Endodermal cell (in vitro differentiated cells): ENCODE results near the gene DNAJC4. TPM values are rescaled to one million over a fixed set of nuclear protein-coding genes. Genes with fewer than 3 reads are reported as not detected.

Source experiments
- DNase-seq: peaks from one replicate; pipeline ENCODE4 v3.0.0-alpha.2; 2017
- H3K27ac ChIP-seq: 2 replicates; pipeline ENCODE4 v1.5.1; 2013; ENCODE audit warnings: mild to moderate bottlenecking, low read depth, low read length, moderate library complexity
- H3K27me3 ChIP-seq: 2 replicates; pipeline ENCODE4 v1.6.1; 2013; ENCODE audit warnings: mild to moderate bottlenecking, low read length, moderate library complexity; ENCODE audit not compliant: insufficient read depth, control insufficient read depth, poor library complexity, severe bottlenecking
- H3K36me3 ChIP-seq: 2 replicates; pipeline ENCODE4 v1.7.0; 2013; ENCODE audit warnings: mild to moderate bottlenecking, low read length, moderate library complexity; ENCODE audit not compliant: control insufficient read depth, insufficient read depth
- H3K4me1 ChIP-seq: one replicate; pipeline ENCODE4 v1.7.0; 2013; ENCODE audit warnings: low read length; ENCODE audit not compliant: control insufficient read depth, insufficient read depth
- H3K4me3 ChIP-seq: 2 replicates; pipeline ENCODE4 v1.5.1; 2013; ENCODE audit warnings: mild to moderate bottlenecking, low read length, moderate library complexity
- H3K9ac ChIP-seq: 2 replicates; pipeline ENCODE4 v1.6.1; 2013; ENCODE audit warnings: mild to moderate bottlenecking, low read length, moderate library complexity; ENCODE audit not compliant: poor library complexity, severe bottlenecking; ENCODE audit errors: extremely low read depth
- H3K9me3 ChIP-seq: 2 replicates; pipeline ENCODE4 v1.6.1; 2013; ENCODE audit warnings: mild to moderate bottlenecking, low read length, moderate library complexity; ENCODE audit not compliant: control insufficient read depth
- H3K27ac Mint-ChIP-seq: 2 replicates; pipeline ENCODE4 v1.8.0; 2020; ENCODE audit warnings: mixed read lengths
- H3K27me3 Mint-ChIP-seq: 2 replicates; pipeline ENCODE4 v1.8.0; 2021; ENCODE audit warnings: mild to moderate bottlenecking, mixed read lengths; ENCODE audit not compliant: insufficient read depth
- H3K36me3 Mint-ChIP-seq: 2 replicates; pipeline ENCODE4 v1.8.0; 2020; ENCODE audit warnings: low read depth, mixed read lengths
- H3K4me1 Mint-ChIP-seq: 2 replicates; pipeline ENCODE4 v1.8.0; 2020; ENCODE audit warnings: mixed read lengths
- H3K4me3 Mint-ChIP-seq: 2 replicates; pipeline ENCODE4 v1.8.0; 2020; ENCODE audit warnings: mild to moderate bottlenecking, moderate library complexity, mixed read lengths
- H3K9me3 Mint-ChIP-seq: 2 replicates; pipeline ENCODE4 v1.8.0; 2020; ENCODE audit warnings: mild to moderate bottlenecking, mixed read lengths
- CTCF ChIP-seq: fragments of 200-600 bp; sonication (generic); conservative IDR thresholded peaks from 2 replicates; pipeline ENCODE4 v1.5.0; 2021; ENCODE audit warnings: antibody characterized with exemption, mild to moderate bottlenecking
- WGBS, 2 experiments: methylation state at CpG; one replicate each; pipeline versions ENCODE4 v1.1.5 to v1.1.7; 2013; ENCODE audit warnings: missing lambda C conversion rate in 2 of 2, mixed read lengths in 1 of 2; ENCODE audit not compliant: insufficient coverage in 1 of 2, insufficient read length in 1 of 2; 5-methylcytosine and 5-hydroxymethylcytosine counted together
- total RNA-seq, 2 donors: library from RNA; stranded (reverse); fragmentation: NEBNext Ultra II Directional in 1 of 2; extraction: Animal tissue kit (Norgen Biotek cat#: 25700) in 1 of 2; gene quantifications; 2 replicates in 1 of 2; 3 replicates in 1 of 2; pipeline ENCODE4 v1.2.1, GENCODE V29; 2021

DNAJC4 gene
- total RNA-seq, 2 donors from 2014 or later, result 20.3 to 22.9 TPM

- no peak overlapping the region for H3K27ac ChIP-seq
- WGBS, 2 experiments, result 92 to 94% methylated on average over 7 of the region's 7 CpGs
- H3K4me3 Mint-ChIP-seq, result peak overlapping the region; percentile 72
These were observed 1.2 kb downstream of the DNAJC4 start for GRCh38 chr11:64231546-64231945.

DNA sequence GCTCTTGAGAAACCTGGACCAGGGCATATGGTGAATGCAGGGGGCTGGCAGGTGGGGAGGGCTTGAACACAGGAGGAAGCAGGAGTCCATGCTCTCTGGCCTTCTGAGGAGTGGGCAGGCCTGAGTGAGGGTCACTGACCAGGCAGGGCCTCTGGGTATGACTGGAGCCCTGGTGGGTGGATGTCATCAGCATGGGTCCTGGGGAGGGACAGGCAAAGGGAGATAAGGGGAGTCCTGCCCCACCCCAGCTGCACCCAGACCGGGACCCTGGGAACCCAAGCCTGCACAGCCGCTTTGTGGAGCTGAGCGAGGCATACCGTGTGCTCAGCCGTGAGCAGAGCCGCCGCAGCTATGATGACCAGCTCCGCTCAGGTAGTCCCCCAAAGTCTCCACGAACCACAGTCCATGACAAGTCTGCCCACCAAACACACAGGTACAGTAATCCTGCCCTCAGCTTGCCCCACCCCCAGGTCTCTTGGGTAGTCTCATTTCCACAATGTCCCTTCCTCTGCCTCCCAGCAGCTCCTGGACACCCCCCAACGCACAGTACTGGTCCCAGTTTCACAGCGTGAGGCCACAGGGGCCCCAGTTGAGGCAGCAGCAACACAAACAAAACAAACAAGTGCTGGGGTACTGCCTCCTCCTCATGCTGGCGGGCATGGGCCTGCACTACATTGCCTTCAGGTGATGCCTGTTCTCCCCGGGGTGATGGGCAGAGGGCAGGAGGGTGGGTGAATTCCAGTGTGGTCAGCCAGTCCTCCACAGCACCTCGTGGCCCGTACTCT, 2.0 kb downstream of the DNAJC4 start:
- H3K27ac ChIP-seq, result no peak overlapping the region
- H3K4me1 Mint-ChIP-seq, result peaks cover 10% of the 10 kb centered on the region

More at GRCh38 chr11:64231546-64231945, 1.2 kb downstream of the DNAJC4 start:
- Histone ChIP-seq H3K27me3 (no peaks in the 10 kb centered on the region), H3K9ac (no peak overlapping the region), H3K4me1 (peaks cover 4% of the 10 kb centered on the region), H3K4me3 (peak overlapping the region; percentile 85), H3K36me3 (no peaks in the 10 kb centered on the region), H3K9me3 (no peaks in the 10 kb centered on the region)
- no peak for DNase-seq
- TF ChIP-seq CTCF, result no peak
- H3K4me1 Mint-ChIP-seq, result peaks cover 13% of the 10 kb centered on the region
- H3K9me3 Mint-ChIP-seq, result no peaks in the 10 kb centered on the region
- H3K36me3 Mint-ChIP-seq, result no peaks in the 10 kb centered on the region
- H3K27ac Mint-ChIP-seq, result no peak overlapping the region
- H3K27me3 Mint-ChIP-seq, result peaks cover 6% of the 10 kb centered on the region

DNA sequence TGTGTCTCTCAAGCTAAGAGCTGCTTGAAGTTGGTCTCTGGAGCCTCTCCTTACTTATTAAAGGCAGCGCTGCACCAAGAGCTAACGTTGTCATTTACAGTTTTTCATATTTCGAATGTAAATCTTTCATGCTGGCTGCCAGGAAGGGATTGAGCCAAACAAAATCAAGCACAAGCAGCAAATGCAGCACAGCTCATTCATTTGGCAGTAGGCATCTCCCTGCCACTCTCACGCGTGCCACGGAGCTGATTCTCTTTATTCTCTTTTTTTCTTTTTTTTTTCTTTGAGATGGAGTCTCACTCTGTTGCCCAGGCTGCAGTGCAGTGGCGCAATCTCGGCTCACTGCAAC, 2.6 kb downstream of the DNAJC4 start:
- H3K4me1 Mint-ChIP-seq, result peaks cover 8% of the 10 kb centered on the region
- no peaks in the 10 kb centered on the region for H3K9me3 Mint-ChIP-seq
- H3K27me3 Mint-ChIP-seq, result peaks cover 6% of the 10 kb centered on the region
- H3K27ac ChIP-seq, result no peak overlapping the region
- no peak for TF ChIP-seq CTCF
- peaks cover 6% of the 10 kb centered on the region for H3K36me3 Mint-ChIP-seq
- H3K27ac Mint-ChIP-seq, result no peak overlapping the region
- DNase-seq, result no peak
- H3K9ac ChIP-seq, result no peak overlapping the region
- no peaks in the 10 kb centered on the region for H3K4me1 ChIP-seq
- no peak overlapping the region for H3K4me3 Mint-ChIP-seq
- no peaks in the 10 kb centered on the region for H3K27me3 ChIP-seq
- H3K9me3 ChIP-seq, result no peaks in the 10 kb centered on the region
- no peak overlapping the region for H3K4me3 ChIP-seq
- 95 to 96% methylated on average over 8 of the region's 8 CpGs for WGBS, 2 experiments
- peaks cover 3% of the 10 kb centered on the region for H3K36me3 ChIP-seq

More for the DNA sequence above, 2.0 kb downstream of the DNAJC4 start:
- Histone ChIP-seq H3K4me1 (no peaks in the 10 kb centered on the region), H3K4me3 (no peak overlapping the region), H3K9ac (no peak overlapping the region), H3K27me3 (no peaks in the 10 kb centered on the region), H3K36me3 (peaks cover 3% of the 10 kb centered on the region), H3K9me3 (no peaks in the 10 kb centered on the region)
- H3K36me3 Mint-ChIP-seq, result no peaks in the 10 kb centered on the region
- peak overlapping the region; percentile 72 for H3K4me3 Mint-ChIP-seq
- no peak overlapping the region for H3K27ac Mint-ChIP-seq
- H3K27me3 Mint-ChIP-seq, result peaks cover 6% of the 10 kb centered on the region
- TF ChIP-seq CTCF, result no peak
- no peaks in the 10 kb centered on the region for H3K9me3 Mint-ChIP-seq
- WGBS, 2 experiments, result 88 to 92% methylated on average over 5 to 15 of the region's 15 CpGs
- no peak for DNase-seq
